ENCODE results near the gene FAM111A.
"Not testable (repeated sequence)": the region's sequence is repeated elsewhere in the genome, so short reads cannot be mapped to it uniquely, and the experiment has no call there.

Gene FAM111A

GRCh38 chr11:59135648-59136461 lies 6.8 kb upstream of the FAM111A start:
- no peak overlapping the region for H3K27ac ChIP-seq (ENCODE audit: extremely low read depth, low read depth, low read length)
- CTCF ChIA-PET: interaction anchor here (0.5 to 2.4 kb wide), 41 partner anchors 8 to 875 kb away, joined by 3 to 20 read pairs (median 4); partner anchors contain the start of genes FAM111B and GLYATL1B
- H3K4me3 ChIP-seq (ENCODE audit: low read depth, low read length): no peak overlapping the region; the same call in 1 of the 2 replicates
- no peaks in the 10 kb centered on the region for H3K9me3 ChIP-seq (ENCODE audit: control insufficient read depth, insufficient read depth, low read depth, low read length)
- H3K36me3 ChIP-seq (ENCODE audit: control insufficient read depth in 2 of 2, insufficient read depth in 1 of 2, low read length in 2 of 2): peaks cover 0 to 4% of the 10 kb centered on the region in 2 experiments; a peak in 1 of 3 replicates
- H3K4me1 ChIP-seq (ENCODE audit: control insufficient read depth, insufficient read depth, low read length): no peaks in the 10 kb centered on the region
- POLR2A ChIA-PET: interaction anchor here (2.3 kb wide), 1 partner anchor 29 kb away, joined by 11 read pairs; the partner anchor contains the start of gene FAM111B
- TF ChIP-seq ZNF211 (tag by site-specific recombination; IDR thresholded peaks at IDR 0.05; ENCODE audit: low read depth): no peak
- TF ChIP-seq, protein P1, sequence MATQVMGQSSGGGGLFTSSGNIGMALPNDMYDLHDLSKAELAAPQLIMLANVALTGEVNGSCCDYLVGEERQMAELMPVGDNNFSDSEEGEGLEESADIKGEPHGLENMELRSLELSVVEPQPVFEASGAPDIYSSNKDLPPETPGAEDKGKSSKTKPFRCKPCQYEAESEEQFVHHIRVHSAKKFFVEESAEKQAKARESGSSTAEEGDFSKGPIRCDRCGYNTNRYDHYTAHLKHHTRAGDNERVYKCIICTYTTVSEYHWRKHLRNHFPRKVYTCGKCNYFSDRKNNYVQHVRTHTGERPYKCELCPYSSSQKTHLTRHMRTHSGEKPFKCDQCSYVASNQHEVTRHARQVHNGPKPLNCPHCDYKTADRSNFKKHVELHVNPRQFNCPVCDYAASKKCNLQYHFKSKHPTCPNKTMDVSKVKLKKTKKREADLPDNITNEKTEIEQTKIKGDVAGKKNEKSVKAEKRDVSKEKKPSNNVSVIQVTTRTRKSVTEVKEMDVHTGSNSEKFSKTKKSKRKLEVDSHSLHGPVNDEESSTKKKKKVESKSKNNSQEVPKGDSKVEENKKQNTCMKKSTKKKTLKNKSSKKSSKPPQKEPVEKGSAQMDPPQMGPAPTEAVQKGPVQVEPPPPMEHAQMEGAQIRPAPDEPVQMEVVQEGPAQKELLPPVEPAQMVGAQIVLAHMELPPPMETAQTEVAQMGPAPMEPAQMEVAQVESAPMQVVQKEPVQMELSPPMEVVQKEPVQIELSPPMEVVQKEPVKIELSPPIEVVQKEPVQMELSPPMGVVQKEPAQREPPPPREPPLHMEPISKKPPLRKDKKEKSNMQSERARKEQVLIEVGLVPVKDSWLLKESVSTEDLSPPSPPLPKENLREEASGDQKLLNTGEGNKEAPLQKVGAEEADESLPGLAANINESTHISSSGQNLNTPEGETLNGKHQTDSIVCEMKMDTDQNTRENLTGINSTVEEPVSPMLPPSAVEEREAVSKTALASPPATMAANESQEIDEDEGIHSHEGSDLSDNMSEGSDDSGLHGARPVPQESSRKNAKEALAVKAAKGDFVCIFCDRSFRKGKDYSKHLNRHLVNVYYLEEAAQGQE (tag by site-specific recombination; IDR thresholded peaks at IDR 0.05): no peak
- 0 out of 2 replicates have a peak, but pooled peaks have one; percentile 8 for TF ChIP-seq CTCF (tag by site-specific recombination; IDR thresholded peaks at IDR 0.05)
- TF ChIP-seq, protein P2, sequence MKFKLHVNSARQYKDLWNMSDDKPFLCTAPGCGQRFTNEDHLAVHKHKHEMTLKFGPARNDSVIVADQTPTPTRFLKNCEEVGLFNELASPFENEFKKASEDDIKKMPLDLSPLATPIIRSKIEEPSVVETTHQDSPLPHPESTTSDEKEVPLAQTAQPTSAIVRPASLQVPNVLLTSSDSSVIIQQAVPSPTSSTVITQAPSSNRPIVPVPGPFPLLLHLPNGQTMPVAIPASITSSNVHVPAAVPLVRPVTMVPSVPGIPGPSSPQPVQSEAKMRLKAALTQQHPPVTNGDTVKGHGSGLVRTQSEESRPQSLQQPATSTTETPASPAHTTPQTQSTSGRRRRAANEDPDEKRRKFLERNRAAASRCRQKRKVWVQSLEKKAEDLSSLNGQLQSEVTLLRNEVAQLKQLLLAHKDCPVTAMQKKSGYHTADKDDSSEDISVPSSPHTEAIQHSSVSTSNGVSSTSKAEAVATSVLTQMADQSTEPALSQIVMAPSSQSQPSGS (tag by site-specific recombination; IDR thresholded peaks at IDR 0.05; ENCODE audit: low read depth): no peak
- no peak for TF ChIP-seq ZBTB8A (tag by site-specific recombination; IDR thresholded peaks at IDR 0.05)
- no peak for TF ChIP-seq SP3 (tag by site-specific recombination; IDR thresholded peaks at IDR 0.05)
- TF ChIP-seq ZNF138 (tag by site-specific recombination; IDR thresholded peaks at IDR 0.05; ENCODE audit: borderline replicate concordance): no peak
- TF ChIP-seq ZFP3 (tag by site-specific recombination; IDR thresholded peaks at IDR 0.05; ENCODE audit: low read depth): no peak
- TF ChIP-seq ZNF654 (tag by site-specific recombination; IDR thresholded peaks at IDR 0.05; ENCODE audit: low read depth): peak; percentile 65

- H3K27ac ChIP-seq (ENCODE audit: extremely low read depth, low read depth, low read length): not testable (repeated sequence)
- ChIA-PET POLR2A (interaction anchor here (2.3 kb wide), 1 partner anchor 30 kb away, joined by 11 read pairs; the partner anchor contains the start of gene FAM111B), CTCF (interaction anchor here (0.6 to 2.4 kb wide), 27 partner anchors 8 to 483 kb away, joined by 3 to 20 read pairs (median 5); partner anchors contain the start of genes FAM111B and GLYATL1B)
Observed at GRCh38 chr11:59136551-59136950, 6.1 kb upstream of the FAM111A start.

GRCh38 chr11:59137190-59137589 lies 5.5 kb upstream of the FAM111A start:
- peaks cover 0 to 4% of the 10 kb centered on the region in 2 experiments; a peak in 1 of 3 replicates for H3K36me3 ChIP-seq (ENCODE audit: control insufficient read depth in 2 of 2, insufficient read depth in 1 of 2, low read length in 2 of 2)
- no peak for TF ChIP-seq ZNF248 (tag by site-specific recombination; IDR thresholded peaks at IDR 0.05)
- no peak for TF ChIP-seq ZNF2 (tag by site-specific recombination; IDR thresholded peaks at IDR 0.05)
- TF ChIP-seq SALL2 (tag by site-specific recombination; IDR thresholded peaks at IDR 0.05; ENCODE audit: borderline replicate concordance): no peak
- TF ChIP-seq ZNF311 (tag by site-specific recombination; IDR thresholded peaks at IDR 0.05; ENCODE audit: borderline replicate concordance): no peak
- TF ChIP-seq ZBTB21 (tag by site-specific recombination; IDR thresholded peaks at IDR 0.05): no peak
- TF ChIP-seq ZNF274 (IDR thresholded peaks at IDR 0.05; ENCODE audit: low read length): no peak
- no peak for TF ChIP-seq ZNF274 (tag by site-specific recombination; IDR thresholded peaks at IDR 0.05; ENCODE audit: borderline replicate concordance)
- no peak for TF ChIP-seq ZNF335 (tag by site-specific recombination; conservative IDR thresholded peaks at IDR 0.05)
- TF ChIP-seq ZBTB44 (tag by site-specific recombination; IDR thresholded peaks at IDR 0.05): no peak
- ChIA-PET CTCF (interaction anchor here (0.5 to 1.1 kb wide), 3 partner anchors 21 to 561 kb away, joined by 3 read pairs; no protein-coding TSS in a partner anchor), POLR2A (no interaction called here)
- no peaks in the 10 kb centered on the region for H3K9me3 ChIP-seq (ENCODE audit: control insufficient read depth, insufficient read depth, low read depth, low read length)
- no peak overlapping the region for H3K27ac ChIP-seq (ENCODE audit: extremely low read depth, low read depth, low read length)
- no peak overlapping the region for H3K4me3 ChIP-seq (ENCODE audit: low read depth, low read length)
- no peaks in the 10 kb centered on the region for H3K4me1 ChIP-seq (ENCODE audit: control insufficient read depth, insufficient read depth, low read length)

More at GRCh38 chr11:59136551-59136950, 6.1 kb upstream of the FAM111A start:
- not testable (repeated sequence) for H3K36me3 ChIP-seq (ENCODE audit: control insufficient read depth in 2 of 2, insufficient read depth in 1 of 2, low read length in 2 of 2); H3K4me3 ChIP-seq (ENCODE audit: low read depth, low read length); H3K4me1 ChIP-seq (ENCODE audit: control insufficient read depth, insufficient read depth, low read length); H3K9me3 ChIP-seq (ENCODE audit: control insufficient read depth, insufficient read depth, low read depth, low read length)
